Ovary (tissue), 3 donors: ENCODE results near the gene FTCD.

Experiments used
- CTCF ChIP-seq, 3 donors: fragments of 450-650 bp in 2 of 3; fragments of 200-600 bp in 1 of 3; IDR thresholded peaks; one replicate each; pipeline versions ENCODE4 v1.5.1 to v1.8.0; 2016 to 2022; ENCODE audit warnings: antibody characterized with exemption in 3 of 3, mild to moderate bottlenecking in 1 of 3
- EP300 ChIP-seq: sonication (generic); formaldehyde crosslinking; IDR thresholded peaks from one replicate; pipeline ENCODE4 v1.6.1; 2017; ENCODE audit warnings: antibody characterized with exemption
- POLR2A ChIP-seq: fragments of 450-650 bp; IDR thresholded peaks from one replicate; pipeline ENCODE4 v1.6.1; 2017; ENCODE audit warnings: antibody characterized with exemption, mild to moderate bottlenecking, moderate library complexity
- donor health status: DM: no; HTN: no; CAD: no.

- TF ChIP-seq CTCF (IDR thresholded peaks at IDR 0.05) (no peak), EP300 (no peak), POLR2A (no peak)
These were observed 933 bp upstream of the FTCD start for GRCh38 chr21:46156378-46156645.
